ENCODE measurements around the gene RNASE12. TPM values are rescaled to one million over a fixed set of nuclear protein-coding genes. Genes with fewer than 3 reads are reported as not detected.

RNASE12 gene
- total RNA-seq, 2 donors from 2014 or later, result not detected

GRCh38 chr14:20631880-20632389 lies 40.8 kb upstream of the RNASE12 start:
- H3K4me3 Mint-ChIP-seq, result peak overlapping the region; percentile 75
- no peaks in the 10 kb centered on the region for H3K36me3 Mint-ChIP-seq (ENCODE audit: low read depth)
- H3K27me3 Mint-ChIP-seq (ENCODE audit: insufficient read depth), result peaks cover 56% of the 10 kb centered on the region
- no peaks in the 10 kb centered on the region for H3K27me3 ChIP-seq (ENCODE audit: control insufficient read depth, insufficient read depth, low read length, poor library complexity, severe bottlenecking)
- DNase-seq, result peak; percentile 86
- H3K27ac Mint-ChIP-seq, result peak overlapping the region; percentile 23
- H3K27ac ChIP-seq (ENCODE audit: low read depth, low read length), result no peak overlapping the region
- no peaks in the 10 kb centered on the region for H3K9me3 ChIP-seq (ENCODE audit: control insufficient read depth, low read length)
- H3K4me3 ChIP-seq (ENCODE audit: low read length), result peak overlapping the region; percentile 94
- no peaks in the 10 kb centered on the region for H3K36me3 ChIP-seq (ENCODE audit: control insufficient read depth, insufficient read depth, low read length)
- peaks cover 4% of the 10 kb centered on the region for H3K9me3 Mint-ChIP-seq
- H3K4me1 Mint-ChIP-seq, result peaks cover 16% of the 10 kb centered on the region
- no peak overlapping the region for H3K9ac ChIP-seq (ENCODE audit: extremely low read depth, low read length, poor library complexity, severe bottlenecking)
- WGBS, 2 experiments (ENCODE audit: insufficient coverage in 1 of 2, insufficient read length in 1 of 2), result 1 to 2% methylated on average over 7 to 18 of the region's 18 CpGs
- peaks cover 5% of the 10 kb centered on the region for H3K4me1 ChIP-seq (ENCODE audit: control insufficient read depth, insufficient read depth, low read length)
- TF ChIP-seq, protein P1, sequence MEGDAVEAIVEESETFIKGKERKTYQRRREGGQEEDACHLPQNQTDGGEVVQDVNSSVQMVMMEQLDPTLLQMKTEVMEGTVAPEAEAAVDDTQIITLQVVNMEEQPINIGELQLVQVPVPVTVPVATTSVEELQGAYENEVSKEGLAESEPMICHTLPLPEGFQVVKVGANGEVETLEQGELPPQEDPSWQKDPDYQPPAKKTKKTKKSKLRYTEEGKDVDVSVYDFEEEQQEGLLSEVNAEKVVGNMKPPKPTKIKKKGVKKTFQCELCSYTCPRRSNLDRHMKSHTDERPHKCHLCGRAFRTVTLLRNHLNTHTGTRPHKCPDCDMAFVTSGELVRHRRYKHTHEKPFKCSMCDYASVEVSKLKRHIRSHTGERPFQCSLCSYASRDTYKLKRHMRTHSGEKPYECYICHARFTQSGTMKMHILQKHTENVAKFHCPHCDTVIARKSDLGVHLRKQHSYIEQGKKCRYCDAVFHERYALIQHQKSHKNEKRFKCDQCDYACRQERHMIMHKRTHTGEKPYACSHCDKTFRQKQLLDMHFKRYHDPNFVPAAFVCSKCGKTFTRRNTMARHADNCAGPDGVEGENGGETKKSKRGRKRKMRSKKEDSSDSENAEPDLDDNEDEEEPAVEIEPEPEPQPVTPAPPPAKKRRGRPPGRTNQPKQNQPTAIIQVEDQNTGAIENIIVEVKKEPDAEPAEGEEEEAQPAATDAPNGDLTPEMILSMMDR (conservative IDR thresholded peaks at IDR 0.05), result no peak

- TF ChIP-seq, protein P1 (conservative IDR thresholded peaks at IDR 0.05), result no peak
- H3K4me3 ChIP-seq (ENCODE audit: low read length), result peak overlapping the region; percentile 94
- Mint-ChIP-seq H3K27me3 (ENCODE audit: insufficient read depth) (peaks cover 56% of the 10 kb centered on the region), H3K4me3 (peak overlapping the region; percentile 75), H3K27ac (peak overlapping the region; percentile 85), H3K36me3 (ENCODE audit: low read depth) (no peaks in the 10 kb centered on the region), H3K4me1 (peaks cover 22% of the 10 kb centered on the region), H3K9me3 (peaks cover 4% of the 10 kb centered on the region)
- H3K27ac ChIP-seq (ENCODE audit: low read depth, low read length), result no peak overlapping the region
- peak overlapping the region; percentile 54 for H3K9ac ChIP-seq (ENCODE audit: extremely low read depth, low read length, poor library complexity, severe bottlenecking)
- H3K27me3 ChIP-seq (ENCODE audit: control insufficient read depth, insufficient read depth, low read length, poor library complexity, severe bottlenecking), result no peaks in the 10 kb centered on the region
- 0 to 4% methylated on average over 2 to 19 of the region's 19 CpGs for WGBS, 2 experiments (ENCODE audit: insufficient coverage in 1 of 2, insufficient read length in 1 of 2)
- DNase-seq, result peak; percentile 88
- peaks cover 5% of the 10 kb centered on the region for H3K4me1 ChIP-seq (ENCODE audit: control insufficient read depth, insufficient read depth, low read length)
- H3K9me3 ChIP-seq (ENCODE audit: control insufficient read depth, low read length), result no peaks in the 10 kb centered on the region
- H3K36me3 ChIP-seq (ENCODE audit: control insufficient read depth, insufficient read depth, low read length), result no peaks in the 10 kb centered on the region
Observed at GRCh38 chr14:20631023-20631879, 40.1 kb upstream of the RNASE12 start.

- no peaks in the 10 kb centered on the region for H3K27me3 ChIP-seq (ENCODE audit: control insufficient read depth, insufficient read depth, low read length, poor library complexity, severe bottlenecking)
- H3K9ac ChIP-seq (ENCODE audit: extremely low read depth, low read length, poor library complexity, severe bottlenecking), result peak overlapping the region; percentile 54
- 2 to 3% methylated on average over 20 to 23 of the region's 23 CpGs for WGBS, 2 experiments (ENCODE audit: insufficient coverage in 1 of 2, insufficient read length in 1 of 2)
- peaks cover 54% of the 10 kb centered on the region for H3K27me3 Mint-ChIP-seq (ENCODE audit: insufficient read depth)
- peak; percentile 85 for DNase-seq
- peak overlapping the region; percentile 75 for H3K4me3 Mint-ChIP-seq
- no peak overlapping the region for H3K27ac ChIP-seq (ENCODE audit: low read depth, low read length)
- no peaks in the 10 kb centered on the region for H3K36me3 Mint-ChIP-seq (ENCODE audit: low read depth)
- peak overlapping the region; percentile 85 for H3K27ac Mint-ChIP-seq
- H3K4me3 ChIP-seq (ENCODE audit: low read length), result peak overlapping the region; percentile 94
- H3K9me3 Mint-ChIP-seq, result peaks cover 4% of the 10 kb centered on the region
- no peaks in the 10 kb centered on the region for H3K9me3 ChIP-seq (ENCODE audit: control insufficient read depth, low read length)
- TF ChIP-seq, protein P1 (conservative IDR thresholded peaks at IDR 0.05), result no peak
- H3K4me1 Mint-ChIP-seq, result peaks cover 23% of the 10 kb centered on the region
- peaks cover 5% of the 10 kb centered on the region for H3K4me1 ChIP-seq (ENCODE audit: control insufficient read depth, insufficient read depth, low read length)
- no peaks in the 10 kb centered on the region for H3K36me3 ChIP-seq (ENCODE audit: control insufficient read depth, insufficient read depth, low read length)
Observed at GRCh38 chr14:20630340-20631022, 39.3 kb upstream of the RNASE12 start.

All from endodermal cell (in vitro differentiated cells).